Measurements from ENCODE around the gene SEZ6. TPM values are rescaled to one million over a fixed set of nuclear protein-coding genes. Genes with fewer than 3 reads are reported as not detected.

Gene SEZ6
- total RNA-seq, 2 donors from 2014 or later = 0.43 TPM; not detected in 1

GRCh38 chr17:29016345-29017210, 10.7 kb upstream of the SEZ6 start:
- DNase-seq (ENCODE audit: low spot score in 2 of 2) = no peak
- peaks cover 0 to 7% of the 10 kb centered on the region in 2 donors for H3K36me3 Mint-ChIP-seq
- H3K27ac Mint-ChIP-seq = no peak overlapping the region
- no peaks in the 10 kb centered on the region for H3K9me3 Mint-ChIP-seq
- ATAC-seq = no peak

GRCh38 chr17:29014716-29015115, 8.9 kb upstream of the SEZ6 start:
- Mint-ChIP-seq H3K36me3 (no peaks in the 10 kb centered on the region), H3K27ac (no peak overlapping the region), H3K9me3 (no peaks in the 10 kb centered on the region)
- DNase-seq (ENCODE audit: low spot score in 2 of 2) = no peak
- no peak for ATAC-seq

- H3K9me3 Mint-ChIP-seq = no peaks in the 10 kb centered on the region
- H3K36me3 Mint-ChIP-seq = no peaks in the 10 kb centered on the region
- ATAC-seq (no peak), DNase-seq (ENCODE audit: low spot score in 2 of 2) (no peak)
- no peak overlapping the region for H3K27ac Mint-ChIP-seq
Observed at GRCh38 chr17:29012535-29012934, 6.7 kb upstream of the SEZ6 start.

- DNase-seq (ENCODE audit: low spot score in 2 of 2) (no peak), ATAC-seq (no peak)
- H3K9me3 Mint-ChIP-seq = no peaks in the 10 kb centered on the region
- no peak overlapping the region for H3K27ac Mint-ChIP-seq
- no peaks in the 10 kb centered on the region for H3K36me3 Mint-ChIP-seq
Observed at GRCh38 chr17:29010586-29010985, 4.8 kb upstream of the SEZ6 start.

- Mint-ChIP-seq H3K9me3 (no peaks in the 10 kb centered on the region), H3K36me3 (no peaks in the 10 kb centered on the region), H3K27ac (no peak overlapping the region)
- DNase-seq (ENCODE audit: low spot score in 2 of 2) (no peak), ATAC-seq (no peak)
Observed at GRCh38 chr17:29010129-29010528, 4.3 kb upstream of the SEZ6 start.

- H3K9me3 Mint-ChIP-seq = no peaks in the 10 kb centered on the region
Observed at GRCh38 chr17:29008591-29008990, 2.8 kb upstream of the SEZ6 start.

GRCh38 chr17:29007860-29008455, 2.1 kb upstream of the SEZ6 start:
- no peak for DNase-seq (ENCODE audit: low spot score in 2 of 2)
- ATAC-seq = peak in 1 of 2 donors; percentile 26
- Mint-ChIP-seq H3K36me3 (no peaks in the 10 kb centered on the region), H3K9me3 (no peaks in the 10 kb centered on the region), H3K27ac (no peak overlapping the region)

More at GRCh38 chr17:29008591-29008990, 2.8 kb upstream of the SEZ6 start:
- Mint-ChIP-seq H3K27ac (no peak overlapping the region), H3K36me3 (no peaks in the 10 kb centered on the region)
- no peak for DNase-seq (ENCODE audit: low spot score in 2 of 2)
- ATAC-seq = no peak

GRCh38 chr17:29007456-29007855, 1.6 kb upstream of the SEZ6 start:
- DNase-seq (ENCODE audit: low spot score in 2 of 2) (no peak), ATAC-seq (no peak)
- no peak overlapping the region for H3K27ac Mint-ChIP-seq
- no peaks in the 10 kb centered on the region for H3K36me3 Mint-ChIP-seq
- no peaks in the 10 kb centered on the region for H3K9me3 Mint-ChIP-seq

GRCh38 chr17:29004081-29004692, 1.6 kb downstream of the SEZ6 start:
- Mint-ChIP-seq H3K27ac (no peak overlapping the region), H3K9me3 (no peaks in the 10 kb centered on the region), H3K36me3 (no peaks in the 10 kb centered on the region)
- ATAC-seq (no peak), DNase-seq (ENCODE audit: low spot score in 2 of 2) (no peak)

GRCh38 chr17:29003289-29003688, 2.5 kb downstream of the SEZ6 start:
- Mint-ChIP-seq H3K36me3 (no peaks in the 10 kb centered on the region), H3K9me3 (no peaks in the 10 kb centered on the region), H3K27ac (no peak overlapping the region)
- no peak for DNase-seq (ENCODE audit: low spot score in 2 of 2)
- no peak for ATAC-seq

- H3K36me3 Mint-ChIP-seq = no peaks in the 10 kb centered on the region
- H3K27ac Mint-ChIP-seq = no peak overlapping the region
- H3K9me3 Mint-ChIP-seq = no peaks in the 10 kb centered on the region
- ATAC-seq = no peak
- no peak for DNase-seq (ENCODE audit: low spot score in 2 of 2)
Observed at GRCh38 chr17:29002811-29003210, 3.0 kb downstream of the SEZ6 start.

- ATAC-seq = no peak
- Mint-ChIP-seq H3K36me3 (no peaks in the 10 kb centered on the region), H3K9me3 (no peaks in the 10 kb centered on the region), H3K27ac (no peak overlapping the region)
- DNase-seq (ENCODE audit: low spot score in 2 of 2) = no peak
Observed at GRCh38 chr17:29000973-29001372, 4.9 kb downstream of the SEZ6 start.

GRCh38 chr17:28999206-28999605, 6.6 kb downstream of the SEZ6 start:
- DNase-seq (ENCODE audit: low spot score in 2 of 2) (no peak), ATAC-seq (no peak)

GRCh38 chr17:28997806-28998205, 8.0 kb downstream of the SEZ6 start:
- no peak for ATAC-seq
- DNase-seq (ENCODE audit: low spot score in 2 of 2) = no peak
- no peaks in the 10 kb centered on the region for H3K36me3 Mint-ChIP-seq
- H3K27ac Mint-ChIP-seq = no peak overlapping the region
- H3K9me3 Mint-ChIP-seq = no peaks in the 10 kb centered on the region

More at GRCh38 chr17:28999206-28999605, 6.6 kb downstream of the SEZ6 start:
- H3K36me3 Mint-ChIP-seq = no peaks in the 10 kb centered on the region
- no peaks in the 10 kb centered on the region for H3K9me3 Mint-ChIP-seq
- H3K27ac Mint-ChIP-seq = no peak overlapping the region

- no peak for ATAC-seq
- no peak overlapping the region for H3K27ac Mint-ChIP-seq
- no peak for DNase-seq (ENCODE audit: low spot score in 2 of 2)
- no peaks in the 10 kb centered on the region for H3K36me3 Mint-ChIP-seq
- no peaks in the 10 kb centered on the region for H3K9me3 Mint-ChIP-seq
Observed at GRCh38 chr17:28996554-28997096, 9.2 kb downstream of the SEZ6 start.

- Mint-ChIP-seq H3K36me3 (no peaks in the 10 kb centered on the region), H3K27ac (peak overlapping the region in 1 of 2 donors; percentile 9), H3K9me3 (no peaks in the 10 kb centered on the region)
- no peak for ATAC-seq
- no peak for DNase-seq (ENCODE audit: low spot score in 2 of 2)
Observed at GRCh38 chr17:28993645-28994426, 12.0 kb downstream of the SEZ6 start.
